Measurements from ENCODE around the gene RGS6.

Gene RGS6

DNA sequence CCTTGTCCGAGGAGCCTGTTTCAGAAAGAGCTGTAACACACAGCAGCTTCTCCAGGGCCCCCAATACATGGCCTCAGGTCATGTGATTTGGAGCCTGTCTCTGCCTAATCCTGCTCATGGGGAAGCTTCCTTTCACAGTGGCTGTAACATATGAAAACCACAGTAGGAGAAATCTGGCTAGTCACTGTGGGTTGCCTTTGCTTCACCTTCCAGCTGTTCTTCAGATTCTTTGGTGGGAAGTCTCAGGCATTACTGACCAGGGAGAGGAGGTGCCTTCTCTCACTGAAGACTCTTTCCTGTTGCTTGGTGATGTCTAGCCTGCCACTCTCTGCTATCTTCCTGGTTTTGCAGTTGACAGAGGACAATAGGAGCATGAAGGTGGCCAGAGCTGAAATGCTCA lies 611.1 kb downstream of the RGS6 start:
- CTCF ChIA-PET: no interaction called here
- TF ChIP-seq ELF4 (IDR thresholded peaks at IDR 0.05): no peak
- no peak for TF ChIP-seq TARDBP (IDR thresholded peaks at IDR 0.05)
- no peak for TF ChIP-seq NFRKB (IDR thresholded peaks at IDR 0.05)
- no peak for TF ChIP-seq SUZ12 (IDR thresholded peaks at IDR 0.05)
- TF ChIP-seq CTBP1 (IDR thresholded peaks at IDR 0.05; ENCODE audit: borderline replicate concordance): no peak
- no peak for TF ChIP-seq ARNT (IDR thresholded peaks at IDR 0.05)
- TF ChIP-seq LEF1 (IDR thresholded peaks at IDR 0.05; ENCODE audit: borderline replicate concordance): no peak
- TF ChIP-seq ZNF384 (IDR thresholded peaks at IDR 0.05): no peak
- TF ChIP-seq HDGF (IDR thresholded peaks at IDR 0.05; ENCODE audit: borderline replicate concordance): no peak
- TF ChIP-seq FOXA1 (IDR thresholded peaks at IDR 0.05): no peak
- TF ChIP-seq, protein P1, sequence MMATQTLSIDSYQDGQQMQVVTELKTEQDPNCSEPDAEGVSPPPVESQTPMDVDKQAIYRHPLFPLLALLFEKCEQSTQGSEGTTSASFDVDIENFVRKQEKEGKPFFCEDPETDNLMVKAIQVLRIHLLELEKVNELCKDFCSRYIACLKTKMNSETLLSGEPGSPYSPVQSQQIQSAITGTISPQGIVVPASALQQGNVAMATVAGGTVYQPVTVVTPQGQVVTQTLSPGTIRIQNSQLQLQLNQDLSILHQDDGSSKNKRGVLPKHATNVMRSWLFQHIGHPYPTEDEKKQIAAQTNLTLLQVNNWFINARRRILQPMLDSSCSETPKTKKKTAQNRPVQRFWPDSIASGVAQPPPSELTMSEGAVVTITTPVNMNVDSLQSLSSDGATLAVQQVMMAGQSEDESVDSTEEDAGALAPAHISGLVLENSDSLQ (IDR thresholded peaks at IDR 0.05): no peak
- TF ChIP-seq FOXK2 (IDR thresholded peaks at IDR 0.05): no peak
- TF ChIP-seq L3MBTL2 (conservative IDR thresholded peaks at IDR 0.05): no peak
- no peak for TF ChIP-seq FOXM1 (IDR thresholded peaks at IDR 0.05; ENCODE audit: borderline replicate concordance)
- no peak for TF ChIP-seq BHLHE40 (IDR thresholded peaks at IDR 0.05; ENCODE audit: borderline replicate concordance)
- no peak for TF ChIP-seq SP1 (IDR thresholded peaks at IDR 0.05)
- POLR2A ChIA-PET: interaction anchor here (1.1 kb wide), 1 partner anchor 14 kb away, joined by 3 read pairs; no protein-coding TSS in a partner anchor
- DNase-seq (ENCODE audit: extremely low spot score): no peak

DNA sequence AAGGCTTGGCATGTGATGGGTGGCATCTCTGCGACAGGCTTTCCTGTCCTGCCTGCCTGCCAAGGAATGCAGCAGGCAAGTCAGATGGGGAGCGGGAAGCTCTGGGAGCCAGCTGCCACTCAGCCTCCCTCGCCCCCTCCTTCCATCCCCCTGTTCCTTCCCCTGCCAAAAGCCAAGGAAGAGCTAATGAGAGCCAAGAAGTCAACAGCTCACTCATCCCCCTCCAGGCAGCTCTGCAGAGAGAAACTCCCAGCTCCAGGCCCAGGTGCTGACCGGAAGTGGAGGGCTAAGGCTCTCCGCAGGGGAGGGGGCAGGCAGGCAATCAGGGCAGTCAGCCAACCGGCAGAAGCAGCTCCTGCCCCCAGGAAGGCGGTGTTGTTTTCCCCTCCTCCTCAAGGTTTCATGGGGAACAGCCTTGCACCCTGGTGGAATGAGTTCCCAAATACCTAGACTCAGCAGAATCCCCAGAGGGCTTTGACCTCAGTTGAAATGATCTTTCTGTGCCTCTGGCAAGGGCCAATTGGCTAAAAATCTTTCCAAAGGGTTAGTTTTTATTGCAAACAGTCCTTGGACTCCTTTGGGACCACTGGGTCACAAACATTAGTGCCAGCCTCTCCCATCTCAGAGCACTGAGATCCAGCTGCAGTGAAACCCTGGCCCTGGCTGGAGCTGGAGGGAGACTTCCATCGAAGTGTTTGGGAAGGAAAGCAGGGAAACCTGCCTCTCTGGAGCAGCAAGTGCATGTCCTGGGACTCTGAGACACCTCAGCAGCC lies 612.6 kb downstream of the RGS6 start:
- TF ChIP-seq L3MBTL2 (conservative IDR thresholded peaks at IDR 0.05) (no peak), NFRKB (IDR thresholded peaks at IDR 0.05) (no peak)
- TF ChIP-seq, protein P1 (IDR thresholded peaks at IDR 0.05): no peak
- no peak for DNase-seq (ENCODE audit: extremely low spot score)
- ChIA-PET CTCF (interaction anchor here (0.7 kb wide), 1 partner anchor 825 kb away, joined by 3 read pairs; no protein-coding TSS in a partner anchor), POLR2A (no interaction called here)

GRCh38 chr14:72545411-72546311 lies 613.4 kb downstream of the RGS6 start:
- ChIA-PET POLR2A (no interaction called here), CTCF (interaction anchor here (0.7 kb wide), 1 partner anchor 826 kb away, joined by 3 read pairs; no protein-coding TSS in a partner anchor)
- DNase-seq (ENCODE audit: extremely low spot score): no peak
- TF ChIP-seq ELF4 (IDR thresholded peaks at IDR 0.05): no peak
- TF ChIP-seq ZNF384 (IDR thresholded peaks at IDR 0.05): no peak
- TF ChIP-seq FOXM1 (IDR thresholded peaks at IDR 0.05; ENCODE audit: borderline replicate concordance): no peak
- TF ChIP-seq, protein P1 (IDR thresholded peaks at IDR 0.05): no peak
- no peak for TF ChIP-seq NFRKB (IDR thresholded peaks at IDR 0.05)

- TF ChIP-seq SUZ12 (IDR thresholded peaks at IDR 0.05) (no peak), FOXM1 (IDR thresholded peaks at IDR 0.05; ENCODE audit: borderline replicate concordance) (no peak), HDGF (IDR thresholded peaks at IDR 0.05; ENCODE audit: borderline replicate concordance) (no peak), FOXA1 (IDR thresholded peaks at IDR 0.05) (no peak), TARDBP (IDR thresholded peaks at IDR 0.05) (no peak), ARNT (IDR thresholded peaks at IDR 0.05) (no peak), NFRKB (IDR thresholded peaks at IDR 0.05) (no peak), LEF1 (IDR thresholded peaks at IDR 0.05; ENCODE audit: borderline replicate concordance) (no peak), FOXK2 (IDR thresholded peaks at IDR 0.05) (no peak), SP1 (IDR thresholded peaks at IDR 0.05) (no peak), ZNF384 (IDR thresholded peaks at IDR 0.05) (no peak), ELF4 (IDR thresholded peaks at IDR 0.05) (no peak), L3MBTL2 (conservative IDR thresholded peaks at IDR 0.05) (no peak), BHLHE40 (IDR thresholded peaks at IDR 0.05; ENCODE audit: borderline replicate concordance) (no peak), CTBP1 (IDR thresholded peaks at IDR 0.05; ENCODE audit: borderline replicate concordance) (no peak)
- POLR2A ChIA-PET: no interaction called here
- no peak for DNase-seq (ENCODE audit: extremely low spot score)
- CTCF ChIA-PET: no interaction called here
Observed at GRCh38 chr14:72546344-72547016, 614.3 kb downstream of the RGS6 start.

- POLR2A ChIA-PET: interaction anchor here (0.6 kb wide), 1 partner anchor 29 kb away, joined by 3 read pairs; no protein-coding TSS in a partner anchor
- TF ChIP-seq FOXM1 (IDR thresholded peaks at IDR 0.05; ENCODE audit: borderline replicate concordance): no peak
- TF ChIP-seq FOXK2 (IDR thresholded peaks at IDR 0.05): no peak
- TF ChIP-seq, protein P1 (IDR thresholded peaks at IDR 0.05): no peak
- no peak for DNase-seq (ENCODE audit: extremely low spot score)
- CTCF ChIA-PET: no interaction called here
Observed at GRCh38 chr14:72547999-72548398, 615.8 kb downstream of the RGS6 start.
